ENCODE data around the gene POLR3B. TPM values are rescaled to one million over a fixed set of nuclear protein-coding genes. Genes with fewer than 3 reads are reported as not detected.

The POLR3B gene
- total RNA-seq, 1 experiment from 2014 or later: 15.3 TPM

Other genes with a start within 250 kb of the POLR3B start
- 4.0 and 4.4 TPM in 2 replicates for gene NUAK1, start 218.8 kb upstream of the POLR3B start, total RNA-seq (2014; rRNA removed; shearing (Covaris generic))
- 47.8 and 50.7 TPM in 2 replicates for gene CKAP4, start 109.7 kb upstream of the POLR3B start, total RNA-seq (2014; rRNA removed; shearing (Covaris generic))
- 0.25 and 0.30 TPM in 2 replicates for gene TCP11L2, start 55.0 kb upstream of the POLR3B start, total RNA-seq (2014; rRNA removed; shearing (Covaris generic))
- gene RFX4, start 225.3 kb downstream of the POLR3B start, total RNA-seq (2014; rRNA removed; shearing (Covaris generic)): 0.40 and 0.56 TPM in 2 replicates

Data from SJCRH30 (cell line).